H9 (cell line): ENCODE measurements around the gene INTS6L. TPM values are rescaled to one million over a fixed set of nuclear protein-coding genes. Genes with fewer than 3 reads are reported as not detected.

Experiments used
- DNase-seq: peaks from one replicate; pipeline ENCODE4 v3.0.0-alpha.2; 2017
- H2AFZ ChIP-seq: one replicate; pipeline ENCODE4 v1.6.1; 2013; ENCODE audit warnings: mild to moderate bottlenecking, low read length, control low read depth, moderate library complexity
- H2AK5ac ChIP-seq: 2 replicates; pipeline ENCODE4 v1.6.1; 2013; ENCODE audit warnings: low read length, control low read depth, mixed read lengths; ENCODE audit not compliant: insufficient read length
- H2BK120ac ChIP-seq: one replicate; pipeline ENCODE4 v1.6.1; 2013; ENCODE audit warnings: low read depth, mild to moderate bottlenecking, low read length, control low read depth, inconsistent platforms; ENCODE audit not compliant: poor library complexity, severe bottlenecking
- H2BK12ac ChIP-seq: 2 replicates; pipeline ENCODE4 v1.6.1; 2013; ENCODE audit warnings: low read length, control low read depth, mixed read lengths, low read depth; ENCODE audit not compliant: insufficient read length
- H2BK15ac ChIP-seq: 2 replicates; pipeline ENCODE4 v1.6.1; 2013; ENCODE audit warnings: low read depth, low read length, control low read depth
- H2BK20ac ChIP-seq: one replicate; pipeline ENCODE4 v1.6.1; 2013; ENCODE audit warnings: low read depth, mild to moderate bottlenecking, low read length, control low read depth, inconsistent platforms; ENCODE audit not compliant: poor library complexity, severe bottlenecking
- H2BK5ac ChIP-seq: 2 replicates; pipeline ENCODE4 v1.6.1; 2013; ENCODE audit warnings: low read length, control low read depth, mixed read lengths; ENCODE audit not compliant: insufficient read length
- H3K14ac ChIP-seq: 2 replicates; pipeline ENCODE4 v1.6.1; 2013; ENCODE audit warnings: low read length, control low read depth; ENCODE audit not compliant: insufficient read depth
- H3K18ac ChIP-seq: 2 replicates; pipeline ENCODE4 v1.6.1; 2013; ENCODE audit warnings: low read depth, mild to moderate bottlenecking, mixed read lengths, low read length, control low read depth; ENCODE audit not compliant: insufficient read length
- H3K23ac ChIP-seq: 2 replicates; pipeline ENCODE4 v1.6.1; 2013; ENCODE audit warnings: low read length, control low read depth, mixed read lengths, low read depth; ENCODE audit not compliant: insufficient read length
- H3K23me2 ChIP-seq: 2 replicates; pipeline ENCODE4 v1.6.1; 2013; ENCODE audit warnings: low read depth, mild to moderate bottlenecking, mixed read lengths, low read length, control low read depth; ENCODE audit not compliant: insufficient read length, poor library complexity, severe bottlenecking
- H3K27ac ChIP-seq: 2 replicates; pipeline ENCODE4 v1.5.1; 2013; ENCODE audit warnings: low read length, control low read depth, mixed read lengths, low read depth; ENCODE audit not compliant: insufficient read length
- H3K27me3 ChIP-seq: 2 replicates; pipeline ENCODE4 v1.6.1; 2013; ENCODE audit warnings: low read length, control low read depth, inconsistent platforms; ENCODE audit not compliant: insufficient read depth
- H3K4ac ChIP-seq: 2 replicates; pipeline ENCODE4 v1.6.1; 2013; ENCODE audit warnings: low read depth, mild to moderate bottlenecking, control low read depth, inconsistent platforms, low read length, moderate library complexity
- H3K4me1 ChIP-seq: 2 replicates; pipeline ENCODE4 v1.6.1; 2013; ENCODE audit warnings: low read length, control low read depth, inconsistent platforms; ENCODE audit not compliant: insufficient read depth
- H3K4me2 ChIP-seq: 2 replicates; pipeline ENCODE4 v1.6.1; 2013; ENCODE audit warnings: low read length, control low read depth, mixed read lengths; ENCODE audit not compliant: insufficient read length, insufficient read depth
- H3K56ac ChIP-seq: 2 replicates; pipeline ENCODE4 v1.6.1; 2013; ENCODE audit warnings: low read depth, mild to moderate bottlenecking, mixed read lengths, low read length, control low read depth; ENCODE audit not compliant: insufficient read length
- H3K79me1 ChIP-seq: 2 replicates; pipeline ENCODE4 v1.6.1; 2013; ENCODE audit warnings: low read depth, mild to moderate bottlenecking, moderate library complexity, low read length, control low read depth, inconsistent platforms; ENCODE audit not compliant: insufficient read depth, poor library complexity, severe bottlenecking
- H3K79me2 ChIP-seq: 2 replicates; pipeline ENCODE4 v1.6.1; 2013; ENCODE audit warnings: low read length, control low read depth, inconsistent platforms; ENCODE audit not compliant: insufficient read depth
- H3K9ac ChIP-seq: 2 replicates; pipeline ENCODE4 v1.6.1; 2013; ENCODE audit warnings: low read length, control low read depth, mixed read lengths; ENCODE audit not compliant: insufficient read length; ENCODE audit errors: extremely low read depth
- H3K9me3 ChIP-seq: one replicate; pipeline ENCODE4 v1.6.1; 2013; ENCODE audit warnings: low read depth, low read length, inconsistent platforms; ENCODE audit not compliant: control insufficient read depth
- H3T11ph ChIP-seq: one replicate; pipeline ENCODE4 v1.6.1; 2013; ENCODE audit warnings: mild to moderate bottlenecking, low read length, control low read depth, inconsistent platforms
- H4K20me1 ChIP-seq: one replicate; pipeline ENCODE4 v1.6.1; 2013; ENCODE audit not compliant: control insufficient read depth, insufficient read length, insufficient read depth
- H4K5ac ChIP-seq: 2 replicates; pipeline ENCODE4 v1.6.1; 2013; ENCODE audit warnings: low read depth, mild to moderate bottlenecking, mixed read lengths, low read length, control low read depth; ENCODE audit not compliant: insufficient read length
- H4K8ac ChIP-seq: replicated peaks from 2 replicates; pipeline ENCODE4 v1.6.1; 2013; ENCODE audit warnings: low read length, control low read depth, mixed read lengths, low read depth; ENCODE audit not compliant: insufficient read length
- H4K91ac ChIP-seq: 2 replicates; pipeline ENCODE4 v1.6.1; 2013; ENCODE audit warnings: low read depth, mild to moderate bottlenecking, moderate library complexity, mixed read lengths, low read length, control low read depth; ENCODE audit not compliant: insufficient read length
- H3K27ac Mint-ChIP-seq, 3 experiments: 2 replicates in 2 of 3; 3 replicates in 1 of 3; pipeline ENCODE4 v1.8.0; 2020 to 2021; ENCODE audit warnings: mixed read lengths in 3 of 3, mild to moderate bottlenecking in 1 of 3, moderate library complexity in 1 of 3
- H3K27me3 Mint-ChIP-seq: 2 replicates; pipeline ENCODE4 v1.8.0; 2021; ENCODE audit warnings: low read depth, mild to moderate bottlenecking, moderate library complexity, mixed read lengths
- H3K36me3 Mint-ChIP-seq, 3 experiments: 2 replicates in 2 of 3; 3 replicates in 1 of 3; pipeline ENCODE4 v1.8.0; 2020 to 2021; ENCODE audit warnings: low read depth in 3 of 3, mixed read lengths in 3 of 3; ENCODE audit not compliant: insufficient read depth in 1 of 3
- H3K4me1 Mint-ChIP-seq, 2 experiments: 2 replicates each; pipeline ENCODE4 v1.8.0; 2020; ENCODE audit warnings: mixed read lengths in 2 of 2
- H3K4me3 Mint-ChIP-seq, 2 experiments: 2 replicates in 1 of 2; 3 replicates in 1 of 2; pipeline ENCODE4 v1.8.0; 2020 to 2021; ENCODE audit warnings: mild to moderate bottlenecking in 2 of 2, mixed read lengths in 2 of 2, moderate library complexity in 1 of 2
- H3K9me3 Mint-ChIP-seq, 2 experiments: 2 replicates in 1 of 2; 3 replicates in 1 of 2; pipeline ENCODE4 v1.8.0; 2020; ENCODE audit warnings: mild to moderate bottlenecking in 2 of 2, mixed read lengths in 2 of 2, moderate library complexity in 1 of 2
- CTCF ChIP-seq: fragments of 200-600 bp; sonication (generic); conservative IDR thresholded peaks from 3 replicates; pipeline ENCODE4 v1.8.0; 2021; ENCODE audit warnings: antibody characterized with exemption, mild to moderate bottlenecking
- WGBS: extraction: QIAGEN DNeasy Blood & Tissue Kit; methylation state at CpG from one replicate; pipeline ENCODE4 v1.1.7; 2013; ENCODE audit warnings: missing lambda C conversion rate, low lambda C conversion rate, mixed read lengths; ENCODE audit not compliant: insufficient read length; ENCODE audit errors: extremely low coverage; 5-methylcytosine and 5-hydroxymethylcytosine counted together
- total RNA-seq: library from RNA; stranded (reverse); gene quantifications from 2 replicates; pipeline ENCODE4 v1.2.1, GENCODE V29; 2021

Gene INTS6L
- total RNA-seq, 1 experiment from 2014 or later: 7.8 TPM

DNA sequence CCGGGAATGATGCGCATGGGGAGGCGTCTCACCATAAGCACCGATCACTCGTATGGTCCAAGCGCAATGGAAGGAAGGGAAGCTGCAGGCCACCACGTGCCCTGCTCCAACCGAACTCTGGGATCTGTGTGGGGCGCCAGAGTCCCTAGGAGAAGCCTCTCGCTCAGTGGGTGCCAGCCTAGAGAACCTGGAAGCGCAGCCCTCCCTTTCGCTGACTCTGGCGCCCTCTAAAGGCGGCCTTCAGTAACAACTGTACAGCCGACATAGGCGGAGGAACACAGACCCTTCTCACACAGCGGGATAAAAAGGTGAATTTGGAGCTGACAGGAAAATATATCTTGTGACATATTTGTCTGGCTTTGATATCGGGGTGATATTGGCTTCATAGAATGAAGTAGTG lies 76.0 kb downstream of the INTS6L start:
- H3K27ac Mint-ChIP-seq: no peak overlapping the region
- peaks cover 0 to 7% (median 6%) of the 10 kb centered on the region in 3 experiments; a peak in 3 of 7 replicates for H3K36me3 Mint-ChIP-seq
- Histone ChIP-seq H3K79me2 (no peaks in the 10 kb centered on the region), H3K14ac (no peak overlapping the region), H2BK120ac (no peak overlapping the region), H3K9me3 (peaks cover 12% of the 10 kb centered on the region), H3K56ac (no peak overlapping the region), H3T11ph (no peak overlapping the region), H3K23me2 (no peaks in the 10 kb centered on the region), H2AFZ (no peak overlapping the region), H2AK5ac (no peak overlapping the region), H4K5ac (no peak overlapping the region), H3K79me1 (no peaks in the 10 kb centered on the region), H3K4ac (no peak overlapping the region), H4K20me1 (no peaks in the 10 kb centered on the region), H2BK15ac (no peak overlapping the region), H3K18ac (no peak overlapping the region), H3K4me2 (no peak overlapping the region), H2BK12ac (no peak overlapping the region), H2BK20ac (no peak overlapping the region), H3K9ac (no peak overlapping the region), H3K23ac (no peak overlapping the region), H2BK5ac (no peak overlapping the region), H4K8ac (no peak overlapping the region), H3K4me1 (no peaks in the 10 kb centered on the region), H3K27me3 (no peaks in the 10 kb centered on the region), H3K27ac (no peak overlapping the region), H4K91ac (no peak overlapping the region)
- no peak overlapping the region for H3K4me3 Mint-ChIP-seq
- no CpG with 5 or more reads among the region's 18 CpGs for WGBS
- peaks cover 52 to 66% of the 10 kb centered on the region in 2 experiments for H3K9me3 Mint-ChIP-seq
- TF ChIP-seq CTCF: peak; percentile 75
- H3K4me1 Mint-ChIP-seq: no peaks in the 10 kb centered on the region
- peak; percentile 66 for DNase-seq
- peaks cover 11% of the 10 kb centered on the region for H3K27me3 Mint-ChIP-seq
